ENCODE data around the gene LRP1B.

- no peak for TF ChIP-seq FOXP4 (CRISPR knock-in tag; IDR thresholded peaks at IDR 0.05)
- TF ChIP-seq, protein P1, sequence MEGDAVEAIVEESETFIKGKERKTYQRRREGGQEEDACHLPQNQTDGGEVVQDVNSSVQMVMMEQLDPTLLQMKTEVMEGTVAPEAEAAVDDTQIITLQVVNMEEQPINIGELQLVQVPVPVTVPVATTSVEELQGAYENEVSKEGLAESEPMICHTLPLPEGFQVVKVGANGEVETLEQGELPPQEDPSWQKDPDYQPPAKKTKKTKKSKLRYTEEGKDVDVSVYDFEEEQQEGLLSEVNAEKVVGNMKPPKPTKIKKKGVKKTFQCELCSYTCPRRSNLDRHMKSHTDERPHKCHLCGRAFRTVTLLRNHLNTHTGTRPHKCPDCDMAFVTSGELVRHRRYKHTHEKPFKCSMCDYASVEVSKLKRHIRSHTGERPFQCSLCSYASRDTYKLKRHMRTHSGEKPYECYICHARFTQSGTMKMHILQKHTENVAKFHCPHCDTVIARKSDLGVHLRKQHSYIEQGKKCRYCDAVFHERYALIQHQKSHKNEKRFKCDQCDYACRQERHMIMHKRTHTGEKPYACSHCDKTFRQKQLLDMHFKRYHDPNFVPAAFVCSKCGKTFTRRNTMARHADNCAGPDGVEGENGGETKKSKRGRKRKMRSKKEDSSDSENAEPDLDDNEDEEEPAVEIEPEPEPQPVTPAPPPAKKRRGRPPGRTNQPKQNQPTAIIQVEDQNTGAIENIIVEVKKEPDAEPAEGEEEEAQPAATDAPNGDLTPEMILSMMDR (IDR thresholded peaks at IDR 0.05): no peak
- no peak for TF ChIP-seq NR2C2 (CRISPR knock-in tag; IDR thresholded peaks at IDR 0.05)
- TF ChIP-seq FOXJ3 (CRISPR knock-in tag; IDR thresholded peaks at IDR 0.05; ENCODE audit: borderline replicate concordance): no peak
- TF ChIP-seq CREB1 (CRISPR knock-in tag; IDR thresholded peaks at IDR 0.05): no peak
- no peak for TF ChIP-seq ZNF121 (CRISPR knock-in tag; IDR thresholded peaks at IDR 0.05)
- no peak for TF ChIP-seq SMAD3 (CRISPR knock-in tag; IDR thresholded peaks at IDR 0.05; ENCODE audit: borderline replicate concordance)
- no peak for TF ChIP-seq TP53 (CRISPR knock-in tag; IDR thresholded peaks at IDR 0.05)
- TF ChIP-seq ZNF317 (CRISPR knock-in tag; IDR thresholded peaks at IDR 0.05; ENCODE audit: borderline replicate concordance, low read depth): no peak
- TF ChIP-seq TCF7 (CRISPR knock-in tag; IDR thresholded peaks at IDR 0.05; ENCODE audit: low read depth): no peak
- no peak for TF ChIP-seq PRRX2 (CRISPR knock-in tag; IDR thresholded peaks at IDR 0.05)
- no peak for TF ChIP-seq E2F4 (CRISPR knock-in tag; IDR thresholded peaks at IDR 0.05; ENCODE audit: borderline replicate concordance, low read depth)
- TF ChIP-seq MYBL2 (CRISPR knock-in tag; IDR thresholded peaks at IDR 0.05): no peak
- TF ChIP-seq, protein P2, sequence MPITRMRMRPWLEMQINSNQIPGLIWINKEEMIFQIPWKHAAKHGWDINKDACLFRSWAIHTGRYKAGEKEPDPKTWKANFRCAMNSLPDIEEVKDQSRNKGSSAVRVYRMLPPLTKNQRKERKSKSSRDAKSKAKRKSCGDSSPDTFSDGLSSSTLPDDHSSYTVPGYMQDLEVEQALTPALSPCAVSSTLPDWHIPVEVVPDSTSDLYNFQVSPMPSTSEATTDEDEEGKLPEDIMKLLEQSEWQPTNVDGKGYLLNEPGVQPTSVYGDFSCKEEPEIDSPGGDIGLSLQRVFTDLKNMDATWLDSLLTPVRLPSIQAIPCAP (CRISPR knock-in tag; IDR thresholded peaks at IDR 0.05): no peak
Observed at GRCh38 chr2:141515931-141516330, 614.9 kb downstream of the LRP1B start.

All from WTC11 (cell line).